ENCODE data around the gene C2orf68. TPM values are rescaled to one million over a fixed set of nuclear protein-coding genes. Genes with fewer than 3 reads are reported as not detected.
A peak's percentile ranks its signal among the peaks of the same experiment; 100 is the strongest.

The C2orf68 gene
- total RNA-seq, 2 donors from 2014 or later = 13.0 to 21.9 TPM

GRCh38 chr2:85588236-85588635 is 23.6 kb downstream of the C2orf68 start:
- H3K36me3 ChIP-seq = no peaks in the 10 kb centered on the region
- peak overlapping the region; percentile 80 to 90 for H3K27ac ChIP-seq
- no peak for TF ChIP-seq CTCF (IDR thresholded peaks at IDR 0.05)
- no peak for DNase-seq (ENCODE audit: low spot score)
- H3K27me3 ChIP-seq (replicated peaks; ENCODE audit: insufficient read depth) = no peaks in the 10 kb centered on the region
- H3K9me3 ChIP-seq = no peaks in the 10 kb centered on the region
- H3K4me1 ChIP-seq (ENCODE audit: control insufficient read depth in 1 of 2, low read depth in 2 of 2) = peaks cover 63 to 90% of the 10 kb centered on the region in 2 donors
- ATAC-seq (ENCODE audit: insufficient number of reproducible peaks, low FRiP score, low read depth) = no peak
- H3K4me3 ChIP-seq = no peak overlapping the region

DNA sequence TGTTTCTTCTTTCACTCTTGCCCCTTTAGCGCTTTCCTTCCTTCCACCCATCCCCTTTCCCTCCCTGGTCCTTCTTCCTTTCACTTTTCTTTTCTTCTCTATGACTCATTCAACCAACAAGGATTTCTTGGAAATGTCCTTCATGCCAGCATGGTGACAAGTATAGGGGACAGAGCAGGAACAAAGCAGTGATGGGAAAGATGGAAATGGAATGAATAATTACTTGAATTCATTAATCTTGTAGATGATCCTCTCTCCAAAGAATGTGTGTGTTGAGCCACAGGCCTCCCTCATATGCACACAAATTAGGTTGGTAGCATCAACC is 26.1 kb downstream of the C2orf68 start:
- no peaks in the 10 kb centered on the region for H3K27me3 ChIP-seq (replicated peaks; ENCODE audit: insufficient read depth)
- H3K4me1 ChIP-seq (ENCODE audit: control insufficient read depth in 1 of 2, low read depth in 2 of 2) = peaks cover 54 to 70% of the 10 kb centered on the region in 2 donors
- H3K36me3 ChIP-seq = no peaks in the 10 kb centered on the region
- peak overlapping the region; percentile 92 to 96 for H3K27ac ChIP-seq
- ATAC-seq (ENCODE audit: insufficient number of reproducible peaks, low FRiP score, low read depth) (no peak), DNase-seq (ENCODE audit: low spot score) (no peak)
- TF ChIP-seq CTCF (IDR thresholded peaks at IDR 0.05) = no peak
- no peaks in the 10 kb centered on the region for H3K9me3 ChIP-seq
- peak overlapping the region; percentile 78 for H3K4me3 ChIP-seq

GRCh38 chr2:85584857-85585780 is 26.7 kb downstream of the C2orf68 start:
- ATAC-seq (ENCODE audit: insufficient number of reproducible peaks, low FRiP score, low read depth) (peak; percentile 73), DNase-seq (ENCODE audit: low spot score) (no peak)
- Histone ChIP-seq H3K4me1 (ENCODE audit: control insufficient read depth in 1 of 2, low read depth in 2 of 2) (peaks cover 48 to 67% of the 10 kb centered on the region in 2 donors), H3K4me3 (peak overlapping the region; percentile 78), H3K9me3 (no peaks in the 10 kb centered on the region), H3K27ac (peak overlapping the region; percentile 92 to 96), H3K36me3 (no peaks in the 10 kb centered on the region), H3K27me3 (replicated peaks; ENCODE audit: insufficient read depth) (no peaks in the 10 kb centered on the region)
- no peak for TF ChIP-seq CTCF (IDR thresholded peaks at IDR 0.05)

- Histone ChIP-seq H3K9me3 (no peaks in the 10 kb centered on the region), H3K4me1 (ENCODE audit: control insufficient read depth in 1 of 2, low read depth in 2 of 2) (peaks cover 41 to 67% of the 10 kb centered on the region in 2 donors), H3K4me3 (peak within 1 kb of the TSS; percentile 78), H3K27ac (peak within 1 kb of the TSS; percentile 92 to 96), H3K27me3 (replicated peaks; ENCODE audit: insufficient read depth) (no peaks in the 10 kb centered on the region), H3K36me3 (no peaks in the 10 kb centered on the region)
- DNase-seq (ENCODE audit: low spot score) (no peak), ATAC-seq (ENCODE audit: insufficient number of reproducible peaks, low FRiP score, low read depth) (peak; percentile 15)
- TF ChIP-seq CTCF (IDR thresholded peaks at IDR 0.05) = no peak
Measured at GRCh38 chr2:85584354-85584856, 27.5 kb downstream of the C2orf68 start, which contains the start of gene VAMP5. VAMP5 (plus strand) TSS chr2:85584431; CDS start chr2:85584491, 60 bp downstream.

DNA sequence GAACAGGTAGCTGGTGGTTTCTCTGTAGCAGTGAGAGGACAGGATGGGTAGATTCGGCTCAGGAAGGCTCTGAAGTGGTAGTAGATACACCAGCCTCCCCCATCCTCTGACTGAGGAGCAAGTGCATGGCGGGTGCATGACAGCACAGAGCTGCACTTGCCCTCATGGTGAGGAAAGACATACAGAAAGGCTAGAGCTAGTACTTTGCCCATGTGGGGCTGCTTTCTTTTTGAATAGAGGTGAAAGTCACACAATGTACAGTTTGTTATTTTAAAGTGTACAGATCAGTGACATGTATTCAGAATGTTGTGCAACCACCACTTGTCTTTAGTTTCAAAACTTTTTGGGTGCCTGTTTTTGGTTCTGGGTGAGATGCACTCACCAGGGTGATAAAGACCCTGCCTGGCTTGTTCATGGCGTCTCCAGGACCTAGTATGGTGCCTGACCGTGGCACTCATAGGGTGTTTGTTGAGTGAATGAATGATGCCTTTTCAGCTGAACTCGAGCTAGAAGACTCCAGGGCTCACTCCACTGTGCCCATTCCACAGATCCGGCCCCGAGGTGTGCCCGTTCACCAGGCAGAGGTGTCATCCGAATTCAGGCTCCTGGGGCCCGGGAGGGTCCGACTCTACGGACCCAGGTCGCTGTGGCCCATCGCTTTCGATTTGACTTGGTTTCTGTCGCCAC is 28.1 kb downstream of the C2orf68 start:
- DNase-seq (ENCODE audit: low spot score) (no peak), ATAC-seq (ENCODE audit: insufficient number of reproducible peaks, low FRiP score, low read depth) (no peak)
- Histone ChIP-seq H3K9me3 (no peaks in the 10 kb centered on the region), H3K36me3 (no peaks in the 10 kb centered on the region), H3K4me1 (ENCODE audit: control insufficient read depth in 1 of 2, low read depth in 2 of 2) (peaks cover 35 to 67% of the 10 kb centered on the region in 2 donors), H3K27me3 (replicated peaks; ENCODE audit: insufficient read depth) (no peaks in the 10 kb centered on the region), H3K4me3 (peak overlapping the region; percentile 78), H3K27ac (peak overlapping the region; percentile 92 to 96)
- TF ChIP-seq CTCF (IDR thresholded peaks at IDR 0.05) = no peak

Measured in thoracic aorta (tissue), 2 donors.